ENCODE measurements around the gene TMEM156. TPM values are rescaled to one million over a fixed set of nuclear protein-coding genes. Genes with fewer than 3 reads are reported as not detected.

The TMEM156 gene
- total and polyA plus RNA-seq, 7 donors: 0.08 to 0.15 (median 0.10) TPM; not detected in 4

DNA sequence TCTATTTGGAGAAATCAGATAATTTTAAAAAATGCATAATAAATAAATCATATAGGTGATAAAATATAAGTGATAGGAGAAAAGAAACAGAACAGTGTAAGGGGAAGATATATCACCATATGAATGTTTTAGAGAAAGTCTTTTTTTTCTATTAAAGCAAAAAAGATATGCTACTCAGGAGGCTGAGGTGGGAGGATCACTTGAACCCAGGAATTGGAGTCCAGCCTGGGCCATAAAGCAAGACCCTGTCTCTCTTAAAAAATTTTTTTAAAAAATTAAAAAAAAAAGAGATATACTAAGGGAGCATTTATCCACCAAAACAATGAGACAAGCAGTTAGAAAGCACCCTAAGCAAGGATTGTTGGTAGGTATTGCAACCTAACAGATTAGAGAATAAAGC, 6.1 kb downstream of the TMEM156 start:
- Histone ChIP-seq H3K4me3 (no peak overlapping the region), H3K4me1 (peaks cover 3% of the 10 kb centered on the region), H3K27me3 (ENCODE audit: insufficient read depth in 3 of 3, low read length in 2 of 3) (no peaks in the 10 kb centered on the region), H3K27ac (no peak overlapping the region), H3K9me3 (no peaks in the 10 kb centered on the region), H3K36me3 (ENCODE audit: insufficient read depth in 1 of 2, low read depth in 1 of 2) (no peaks in the 10 kb centered on the region)
- no peak for ATAC-seq
- intact Hi-C loops (cut with DNase I): no loop called here
- TF ChIP-seq, protein P1, sequence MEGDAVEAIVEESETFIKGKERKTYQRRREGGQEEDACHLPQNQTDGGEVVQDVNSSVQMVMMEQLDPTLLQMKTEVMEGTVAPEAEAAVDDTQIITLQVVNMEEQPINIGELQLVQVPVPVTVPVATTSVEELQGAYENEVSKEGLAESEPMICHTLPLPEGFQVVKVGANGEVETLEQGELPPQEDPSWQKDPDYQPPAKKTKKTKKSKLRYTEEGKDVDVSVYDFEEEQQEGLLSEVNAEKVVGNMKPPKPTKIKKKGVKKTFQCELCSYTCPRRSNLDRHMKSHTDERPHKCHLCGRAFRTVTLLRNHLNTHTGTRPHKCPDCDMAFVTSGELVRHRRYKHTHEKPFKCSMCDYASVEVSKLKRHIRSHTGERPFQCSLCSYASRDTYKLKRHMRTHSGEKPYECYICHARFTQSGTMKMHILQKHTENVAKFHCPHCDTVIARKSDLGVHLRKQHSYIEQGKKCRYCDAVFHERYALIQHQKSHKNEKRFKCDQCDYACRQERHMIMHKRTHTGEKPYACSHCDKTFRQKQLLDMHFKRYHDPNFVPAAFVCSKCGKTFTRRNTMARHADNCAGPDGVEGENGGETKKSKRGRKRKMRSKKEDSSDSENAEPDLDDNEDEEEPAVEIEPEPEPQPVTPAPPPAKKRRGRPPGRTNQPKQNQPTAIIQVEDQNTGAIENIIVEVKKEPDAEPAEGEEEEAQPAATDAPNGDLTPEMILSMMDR (IDR thresholded peaks at IDR 0.05): no peak
- DNase-seq: no peak

DNA sequence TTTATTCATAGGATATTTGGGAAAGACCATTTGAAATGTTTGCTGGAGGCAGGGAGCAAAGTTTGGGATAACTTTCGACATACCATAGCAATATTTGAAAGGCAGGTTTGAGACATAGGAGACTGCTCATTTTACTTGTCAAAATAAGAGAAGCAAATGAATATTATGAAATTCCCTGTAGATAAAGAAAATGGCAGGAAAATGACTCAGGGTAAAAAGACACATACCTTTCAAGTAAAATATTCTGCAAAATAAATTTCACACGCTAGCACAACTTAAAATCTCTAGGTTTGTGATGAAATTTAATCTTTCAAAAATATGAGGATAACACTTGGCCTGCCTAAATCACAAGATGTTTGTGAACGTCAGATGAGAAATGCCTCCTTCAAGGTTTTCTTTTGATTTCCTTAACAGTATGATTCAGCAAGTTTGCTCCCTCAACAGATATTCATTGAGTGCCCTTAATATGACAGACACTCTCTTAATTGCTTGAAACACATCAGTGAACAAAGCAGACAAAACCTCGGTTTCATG, 6.6 kb downstream of the TMEM156 start:
- intact Hi-C loops (cut with DNase I): no loop called here
- TF ChIP-seq, protein P1 (IDR thresholded peaks at IDR 0.05): no peak
- ATAC-seq (no peak), DNase-seq (no peak)
- no peak overlapping the region for H3K4me3 ChIP-seq
- no peaks in the 10 kb centered on the region for H3K9me3 ChIP-seq
- H3K27ac ChIP-seq: no peak overlapping the region
- no peaks in the 10 kb centered on the region for H3K27me3 ChIP-seq (ENCODE audit: insufficient read depth in 3 of 3, low read length in 2 of 3)
- peaks cover 2% of the 10 kb centered on the region for H3K4me1 ChIP-seq
- whole genome bisulfite sequencing, 3 donors: 75 to 84% (median 82%) methylated on average over 4 of the region's 4 CpGs
- H3K36me3 ChIP-seq (ENCODE audit: insufficient read depth in 1 of 2, low read depth in 1 of 2): no peaks in the 10 kb centered on the region

DNA sequence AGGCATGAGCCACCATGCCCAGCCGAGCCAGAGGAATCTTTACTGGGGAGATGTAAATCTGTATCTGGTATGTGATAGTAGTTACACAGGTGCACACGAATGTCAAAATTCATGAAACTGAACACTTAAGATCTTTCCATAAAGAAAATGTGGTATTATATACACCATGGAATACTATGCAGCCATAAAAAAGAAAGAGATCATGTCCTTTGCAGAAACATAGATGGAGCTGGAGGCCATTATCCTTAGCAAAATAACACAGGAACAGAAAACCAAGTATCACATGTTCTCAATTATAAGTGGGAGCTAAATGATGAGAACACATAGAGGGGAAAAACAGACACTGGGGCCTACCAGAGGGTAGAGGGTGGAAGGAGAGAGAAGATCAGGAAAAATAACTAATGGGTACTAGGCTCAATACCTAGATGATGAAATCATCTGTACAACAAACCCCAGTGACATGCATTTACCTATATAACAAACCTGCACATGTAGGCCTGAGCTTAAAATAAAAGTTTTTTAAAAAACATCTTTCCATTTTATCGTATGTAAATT, 7.8 kb downstream of the TMEM156 start:
- no peak overlapping the region for H3K4me3 ChIP-seq
- no peak for DNase-seq
- H3K27ac ChIP-seq: no peak overlapping the region
- H3K9me3 ChIP-seq: no peaks in the 10 kb centered on the region
- no peak for ATAC-seq
- no peaks in the 10 kb centered on the region for H3K27me3 ChIP-seq (ENCODE audit: insufficient read depth in 3 of 3, low read length in 2 of 3)
- no peaks in the 10 kb centered on the region for H3K4me1 ChIP-seq
- WGBS, 3 donors: 93 to 95% (median 95%) methylated on average over 3 of the region's 3 CpGs
- intact Hi-C loops (cut with DNase I): no loop called here
- no peaks in the 10 kb centered on the region for H3K36me3 ChIP-seq (ENCODE audit: insufficient read depth in 1 of 2, low read depth in 1 of 2)
- TF ChIP-seq, protein P1 (IDR thresholded peaks at IDR 0.05): no peak

DNA sequence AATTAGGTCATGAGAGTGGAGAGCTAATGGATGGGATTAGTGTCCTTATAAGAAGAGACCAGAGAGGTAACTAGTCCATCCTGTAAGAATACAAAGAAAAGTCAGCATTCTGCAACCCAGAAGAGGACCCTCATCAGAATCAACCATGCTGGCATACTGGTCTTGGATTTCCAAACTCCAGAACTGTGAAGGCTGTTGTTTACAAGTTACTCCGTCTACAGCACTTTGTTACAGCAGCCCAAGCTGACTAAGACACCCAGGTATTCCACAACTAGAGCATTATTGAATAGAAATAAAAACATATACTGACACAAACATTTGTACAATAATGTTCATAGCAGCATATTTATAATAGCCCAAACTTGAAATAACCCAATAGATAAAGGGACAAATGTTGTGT, 9.2 kb downstream of the TMEM156 start:
- Histone ChIP-seq H3K27ac (no peak overlapping the region), H3K4me1 (no peaks in the 10 kb centered on the region), H3K9me3 (no peaks in the 10 kb centered on the region), H3K4me3 (no peak overlapping the region), H3K36me3 (ENCODE audit: insufficient read depth in 1 of 2, low read depth in 1 of 2) (no peaks in the 10 kb centered on the region), H3K27me3 (ENCODE audit: insufficient read depth in 3 of 3, low read length in 2 of 3) (no peaks in the 10 kb centered on the region)
- intact Hi-C loops (cut with DNase I): no loop called here
- ATAC-seq (no peak), DNase-seq (no peak)
- WGBS, 3 donors: 83 to 97% (median 91%) methylated on average over 1 of the region's 1 CpG
- TF ChIP-seq, protein P1 (IDR thresholded peaks at IDR 0.05): no peak

DNA sequence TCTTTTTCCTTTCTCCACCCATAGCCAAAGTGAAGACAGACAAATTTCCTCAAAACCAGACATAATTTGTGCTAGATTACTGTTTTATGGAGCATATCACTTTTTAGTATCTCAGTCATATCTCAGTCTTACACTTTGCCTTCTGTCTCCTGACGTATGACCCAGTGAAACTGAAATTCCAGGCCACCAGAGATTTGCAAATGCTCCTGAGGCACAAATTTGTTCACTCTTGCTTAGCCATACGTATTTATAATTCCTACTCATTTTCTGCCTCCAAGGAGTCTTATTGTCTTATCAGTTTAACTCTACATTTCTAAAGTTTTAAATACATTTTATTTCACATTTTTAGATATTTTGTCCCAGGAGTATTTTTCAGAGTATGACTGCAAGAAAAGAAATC, 10.0 kb downstream of the TMEM156 start:
- DNase-seq: no peak
- intact Hi-C loops (cut with DNase I): no loop called here
- Histone ChIP-seq H3K36me3 (ENCODE audit: insufficient read depth in 1 of 2, low read depth in 1 of 2) (no peaks in the 10 kb centered on the region), H3K9me3 (no peaks in the 10 kb centered on the region), H3K4me3 (no peak overlapping the region), H3K27ac (no peak overlapping the region), H3K27me3 (ENCODE audit: insufficient read depth in 3 of 3, low read length in 2 of 3) (no peaks in the 10 kb centered on the region), H3K4me1 (no peaks in the 10 kb centered on the region)
- TF ChIP-seq, protein P1 (IDR thresholded peaks at IDR 0.05): no peak
- 79 to 83% (median 82%) methylated on average over 2 of the region's 2 CpGs for WGBS, 3 donors
- ATAC-seq: no peak
